HG03521 (cell line): ENCODE data around the gene NUBP1.

Source experiments
- ATAC-seq: cut with Tn5 transposase; IDR thresholded peaks from one replicate; pipeline ENCODE4 v1.9.1; 2021; ENCODE audit warnings: mild to moderate bottlenecking, moderate library complexity; ENCODE audit not compliant: unreplicated experiment

NUBP1 gene

GRCh38 chr16:10799736-10800135, 56.1 kb downstream of the NUBP1 start:
- no peak for ATAC-seq

GRCh38 chr16:10805334-10805733, 61.7 kb downstream of the NUBP1 start:
- ATAC-seq = no peak

GRCh38 chr16:10806698-10807097, 63.1 kb downstream of the NUBP1 start:
- ATAC-seq = no peak

- ATAC-seq = no peak
Measured at GRCh38 chr16:10808218-10808617, 64.6 kb downstream of the NUBP1 start.

GRCh38 chr16:10808850-10809249, 65.2 kb downstream of the NUBP1 start:
- ATAC-seq = no peak

GRCh38 chr16:10809706-10810105, 66.1 kb downstream of the NUBP1 start:
- no peak for ATAC-seq

DNA sequence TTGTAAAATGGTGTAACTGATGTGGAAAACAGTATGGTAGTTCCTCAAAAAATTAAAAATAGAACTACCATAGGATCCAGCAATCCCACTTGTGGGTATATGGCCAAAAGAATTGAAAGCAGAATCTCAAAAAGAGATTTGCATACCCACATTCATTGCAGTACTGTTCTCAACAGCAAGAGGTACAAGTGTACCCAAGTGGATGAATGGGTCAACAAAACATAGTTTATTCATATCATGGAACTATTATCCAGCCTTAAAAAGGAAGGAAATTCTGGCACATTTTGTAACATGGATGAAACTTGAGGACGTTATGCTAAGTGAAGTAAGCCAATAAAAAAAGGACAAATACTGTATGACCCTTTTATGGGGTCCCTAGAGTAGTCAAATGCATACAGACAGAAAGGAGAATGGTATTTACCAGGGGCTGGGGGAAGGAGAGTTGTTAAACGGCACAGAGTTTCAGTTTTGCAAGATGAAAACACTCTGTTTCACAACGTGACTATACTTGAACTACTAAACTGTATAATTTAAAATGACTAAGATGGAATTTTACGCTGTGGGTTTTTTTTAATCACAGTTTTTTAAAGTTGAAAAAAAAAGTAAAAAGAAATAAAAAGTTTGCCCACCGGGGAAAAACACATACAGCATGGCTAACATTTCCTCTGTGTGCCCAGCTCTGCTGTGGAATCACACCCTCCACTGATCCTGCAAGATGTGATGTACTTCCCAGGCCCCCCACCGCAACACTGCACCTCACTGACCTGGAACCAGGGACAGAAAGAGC, 68.9 kb downstream of the NUBP1 start:
- peak; percentile 58 for ATAC-seq

DNA sequence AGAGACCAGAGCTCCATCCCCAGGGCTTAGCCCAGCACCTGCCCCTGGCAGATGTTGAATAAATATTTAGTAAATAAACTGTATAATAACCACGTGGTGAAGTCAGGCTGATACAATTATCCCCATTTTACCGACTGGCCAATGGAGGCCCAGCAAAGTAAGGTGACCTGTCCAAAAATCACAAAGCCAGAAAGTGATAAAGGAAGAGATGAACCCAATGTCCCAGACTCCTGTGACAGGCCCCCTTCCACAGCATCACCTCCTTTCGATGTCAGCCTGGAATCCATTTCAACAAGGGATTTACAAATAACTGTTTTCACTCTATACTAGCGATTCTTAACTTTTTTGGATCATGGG, 69.4 kb downstream of the NUBP1 start:
- ATAC-seq = no peak

- no peak for ATAC-seq
Measured at GRCh38 chr16:10817514-10817913, 73.9 kb downstream of the NUBP1 start.

DNA sequence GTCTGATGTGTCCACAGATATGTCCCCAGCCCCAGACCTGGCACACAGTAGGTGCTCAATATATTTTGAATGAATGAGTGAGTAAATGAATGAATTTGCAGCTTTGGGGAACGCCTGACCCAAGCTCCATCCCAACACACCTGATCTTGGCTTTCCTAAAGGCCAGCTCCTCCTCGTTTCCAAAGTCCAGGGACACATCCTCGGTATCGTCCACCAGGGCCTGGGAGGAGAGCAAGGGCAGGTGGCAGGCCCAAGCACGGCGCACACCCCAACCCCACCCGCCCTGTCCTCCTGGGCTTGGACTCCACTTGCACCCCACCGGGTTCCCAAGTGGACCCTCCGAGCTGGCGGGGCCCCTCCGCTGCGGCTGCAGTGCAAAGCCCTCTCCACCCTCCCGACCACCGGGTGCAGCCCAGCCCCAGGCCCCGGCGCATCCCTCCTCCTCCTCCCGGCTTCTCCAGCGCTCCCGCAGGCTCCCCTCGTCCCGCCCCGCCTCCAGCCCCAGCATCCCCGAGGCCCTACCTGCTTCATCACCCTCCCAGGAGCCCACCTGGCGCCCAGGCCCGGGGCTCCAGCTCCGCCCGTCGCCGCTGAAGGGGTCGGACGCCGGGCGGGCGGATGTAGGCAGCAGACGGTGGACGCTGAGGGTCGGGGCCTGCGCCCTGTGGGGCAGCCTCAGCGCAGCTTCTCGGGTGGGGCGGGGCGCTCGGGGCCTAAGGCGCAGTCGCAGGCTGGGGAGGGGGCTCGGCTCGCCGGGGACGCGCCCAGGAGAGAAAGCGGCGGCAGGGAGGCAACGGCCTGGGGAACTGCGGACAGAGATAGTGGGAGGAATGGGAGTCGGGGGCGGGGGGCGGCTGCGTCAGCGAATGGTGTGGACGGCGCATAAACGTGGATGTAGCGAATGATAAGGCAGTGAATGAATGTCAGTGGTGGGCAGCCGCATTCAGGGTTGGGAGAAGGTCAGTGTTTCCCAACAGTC, 74.6 kb downstream of the NUBP1 start, which contains the start of gene TVP23A:
Gene TVP23A (minus strand): TSS at position 832 of the 979 bp plus-strand sequence. CDS start 301 bp downstream, at position 531.
- no peak for ATAC-seq
